ENCODE data around the gene LGALS9. TPM values are rescaled to one million over a fixed set of nuclear protein-coding genes. Genes with fewer than 3 reads are reported as not detected.
"Not testable (repeated sequence)": the region's sequence is repeated elsewhere in the genome, so short reads cannot be mapped to it uniquely, and the experiment has no call there.

Gene LGALS9
- total RNA-seq, 5 donors from 2014 or later (not counting 1 experiment from before 2014, with no cell fraction given) = 17.8 to 53.3 (median 33.1) TPM

GRCh38 chr17:27668488-27668823 lies 37.5 kb downstream of the LGALS9 start:
- H3K4me3 ChIP-seq (ENCODE audit: control insufficient read depth in 1 of 2, extremely low read depth in 1 of 2, low read length in 1 of 2) = no peak overlapping the region
- DNase-seq (peak in 2 of 35 experiments; percentile 10 to 19), ATAC-seq (replicated peaks in 1 of 4) (no peak)
- no peak overlapping the region for H3K27ac ChIP-seq (ENCODE audit: low read length)
- peaks cover 0 to 2% of the 10 kb centered on the region in 2 experiments for H3K27me3 ChIP-seq (replicated peaks in 1 of 2; ENCODE audit: control insufficient read depth in 2 of 2, extremely low read depth in 1 of 2, insufficient read depth in 2 of 2, low read length in 1 of 2)
- WGBS (ENCODE audit: insufficient coverage) = 50% methylated on average over 2 of the region's 2 CpGs
- H3K27me3 Mint-ChIP-seq = peaks cover 0 to 4% of the 10 kb centered on the region in 2 donors
- CTCF ChIA-PET = no interaction called here
- H3K9me3 Mint-ChIP-seq = no peaks in the 10 kb centered on the region
- H3K4me3 Mint-ChIP-seq = no peak overlapping the region
- H3K9me3 ChIP-seq = no peaks in the 10 kb centered on the region
- H3K27ac Mint-ChIP-seq = no peak overlapping the region
- H3K36me3 ChIP-seq (ENCODE audit: control insufficient read depth in 2 of 2, extremely low read depth in 1 of 2, insufficient read depth in 1 of 2, low read length in 1 of 2) = no peaks in the 10 kb centered on the region
- no peaks in the 10 kb centered on the region for H3K36me3 Mint-ChIP-seq
- H3K4me1 ChIP-seq (ENCODE audit: control insufficient read depth in 1 of 2, extremely low read depth in 1 of 2, insufficient read depth in 2 of 2, low read length in 2 of 2) = no peaks in the 10 kb centered on the region
- POLR2A ChIA-PET = no interaction called here
- H3K4me1 Mint-ChIP-seq = no peaks in the 10 kb centered on the region

- Histone ChIP-seq H3K27ac (ENCODE audit: low read length) (no peak overlapping the region), H3K27me3 (replicated peaks in 1 of 2; ENCODE audit: control insufficient read depth in 2 of 2, extremely low read depth in 1 of 2, insufficient read depth in 2 of 2, low read length in 1 of 2) (peaks cover 0 to 2% of the 10 kb centered on the region in 2 experiments), H3K9me3 (no peaks in the 10 kb centered on the region), H3K36me3 (ENCODE audit: control insufficient read depth in 2 of 2, extremely low read depth in 1 of 2, insufficient read depth in 1 of 2, low read length in 1 of 2) (no peaks in the 10 kb centered on the region), H3K4me3 (ENCODE audit: control insufficient read depth in 1 of 2, extremely low read depth in 1 of 2, low read length in 1 of 2) (no peak overlapping the region), H3K4me1 (ENCODE audit: control insufficient read depth in 1 of 2, extremely low read depth in 1 of 2, insufficient read depth in 2 of 2, low read length in 2 of 2) (no peaks in the 10 kb centered on the region)
- ChIA-PET CTCF (no interaction called here), POLR2A (no interaction called here)
- peaks cover 0 to 4% of the 10 kb centered on the region in 2 donors for H3K27me3 Mint-ChIP-seq
- DNase-seq (peak in 1 of 35 experiments; percentile 13), ATAC-seq (replicated peaks in 1 of 4) (no peak)
- H3K27ac Mint-ChIP-seq = no peak overlapping the region
- no peaks in the 10 kb centered on the region for H3K36me3 Mint-ChIP-seq
- 82% methylated on average over 7 of the region's 7 CpGs for WGBS (ENCODE audit: insufficient coverage)
- no peak overlapping the region for H3K4me3 Mint-ChIP-seq
- no peaks in the 10 kb centered on the region for H3K9me3 Mint-ChIP-seq
- H3K4me1 Mint-ChIP-seq = no peaks in the 10 kb centered on the region
Observed at GRCh38 chr17:27669136-27669535, 38.1 kb downstream of the LGALS9 start.

GRCh38 chr17:27669850-27670249 lies 38.9 kb downstream of the LGALS9 start:
- DNase-seq (peak in 1 of 35 experiments; percentile 14), ATAC-seq (replicated peaks in 1 of 4) (no peak)
- ChIA-PET CTCF (no interaction called here), POLR2A (no interaction called here)
- Mint-ChIP-seq H3K27ac (no peak overlapping the region), H3K36me3 (no peaks in the 10 kb centered on the region), H3K4me3 (no peak overlapping the region), H3K4me1 (no peaks in the 10 kb centered on the region), H3K9me3 (no peaks in the 10 kb centered on the region), H3K27me3 (peaks cover 0 to 4% of the 10 kb centered on the region in 2 donors)
- no peaks in the 10 kb centered on the region for H3K36me3 ChIP-seq (ENCODE audit: control insufficient read depth in 2 of 2, extremely low read depth in 1 of 2, insufficient read depth in 1 of 2, low read length in 1 of 2)
- 83% methylated on average over 1 of the region's 5 CpGs for WGBS (ENCODE audit: insufficient coverage)
- H3K9me3 ChIP-seq = no peaks in the 10 kb centered on the region
- no peak overlapping the region for H3K4me3 ChIP-seq (ENCODE audit: control insufficient read depth in 1 of 2, extremely low read depth in 1 of 2, low read length in 1 of 2)
- H3K4me1 ChIP-seq (ENCODE audit: control insufficient read depth in 1 of 2, extremely low read depth in 1 of 2, insufficient read depth in 2 of 2, low read length in 2 of 2) = no peaks in the 10 kb centered on the region
- peaks cover 0 to 2% of the 10 kb centered on the region in 2 experiments for H3K27me3 ChIP-seq (replicated peaks in 1 of 2; ENCODE audit: control insufficient read depth in 2 of 2, extremely low read depth in 1 of 2, insufficient read depth in 2 of 2, low read length in 1 of 2)
- H3K27ac ChIP-seq (ENCODE audit: low read length) = no peak overlapping the region

- ChIA-PET POLR2A (no interaction called here), CTCF (no interaction called here)
- WGBS (ENCODE audit: insufficient coverage) = 70% methylated on average over 5 of the region's 12 CpGs
Observed at GRCh38 chr17:27670791-27671590, 40.0 kb downstream of the LGALS9 start.

GRCh38 chr17:27671591-27671910 lies 40.6 kb downstream of the LGALS9 start:
- no peak for ATAC-seq (replicated peaks in 1 of 4)
- Histone ChIP-seq H3K9me3 (no peaks in the 10 kb centered on the region), H3K27ac (ENCODE audit: low read length) (no peak overlapping the region), H3K36me3 (ENCODE audit: control insufficient read depth in 2 of 2, extremely low read depth in 1 of 2, insufficient read depth in 1 of 2, low read length in 1 of 2) (no peaks in the 10 kb centered on the region), H3K4me3 (ENCODE audit: control insufficient read depth in 1 of 2, extremely low read depth in 1 of 2, low read length in 1 of 2) (no peak overlapping the region), H3K4me1 (ENCODE audit: control insufficient read depth in 1 of 2, extremely low read depth in 1 of 2, insufficient read depth in 2 of 2, low read length in 2 of 2) (no peaks in the 10 kb centered on the region), H3K27me3 (replicated peaks in 1 of 2; ENCODE audit: control insufficient read depth in 2 of 2, extremely low read depth in 1 of 2, insufficient read depth in 2 of 2, low read length in 1 of 2) (peaks cover 0 to 2% of the 10 kb centered on the region in 2 experiments)
- Mint-ChIP-seq H3K4me1 (no peaks in the 10 kb centered on the region), H3K27me3 (peaks cover 4 to 6% of the 10 kb centered on the region in 2 donors), H3K36me3 (no peaks in the 10 kb centered on the region), H3K9me3 (no peaks in the 10 kb centered on the region), H3K27ac (no peak overlapping the region), H3K4me3 (no peak overlapping the region)
- ChIA-PET POLR2A (no interaction called here), CTCF (no interaction called here)
- no peak for DNase-seq
- 68% methylated on average over 2 of the region's 2 CpGs for WGBS (ENCODE audit: insufficient coverage)

More at GRCh38 chr17:27670791-27671590, 40.0 kb downstream of the LGALS9 start:
- H3K36me3 ChIP-seq (ENCODE audit: control insufficient read depth in 2 of 2, extremely low read depth in 1 of 2, insufficient read depth in 1 of 2, low read length in 1 of 2) = no peaks in the 10 kb centered on the region
- H3K27me3 ChIP-seq (replicated peaks in 1 of 2; ENCODE audit: control insufficient read depth in 2 of 2, extremely low read depth in 1 of 2, insufficient read depth in 2 of 2, low read length in 1 of 2) = peaks cover 0 to 2% of the 10 kb centered on the region in 2 experiments
- H3K9me3 Mint-ChIP-seq = no peaks in the 10 kb centered on the region
- no peaks in the 10 kb centered on the region for H3K36me3 Mint-ChIP-seq
- H3K4me1 ChIP-seq (ENCODE audit: control insufficient read depth in 1 of 2, extremely low read depth in 1 of 2, insufficient read depth in 2 of 2, low read length in 2 of 2) = no peaks in the 10 kb centered on the region
- H3K9me3 ChIP-seq = no peaks in the 10 kb centered on the region
- DNase-seq (peak in 1 of 35 experiments; percentile 15), ATAC-seq (replicated peaks in 1 of 4) (no peak)
- no peak overlapping the region for H3K27ac Mint-ChIP-seq
- H3K4me1 Mint-ChIP-seq = no peaks in the 10 kb centered on the region
- H3K4me3 ChIP-seq (ENCODE audit: control insufficient read depth in 1 of 2, extremely low read depth in 1 of 2, low read length in 1 of 2) = no peak overlapping the region
- H3K4me3 Mint-ChIP-seq = no peak overlapping the region
- peaks cover 4 to 5% of the 10 kb centered on the region in 2 donors for H3K27me3 Mint-ChIP-seq
- no peak overlapping the region for H3K27ac ChIP-seq (ENCODE audit: low read length)

GRCh38 chr17:27671977-27672480 lies 41.0 kb downstream of the LGALS9 start:
- H3K9me3 ChIP-seq; H3K36me3 ChIP-seq (ENCODE audit: control insufficient read depth in 2 of 2, extremely low read depth in 1 of 2, insufficient read depth in 1 of 2, low read length in 1 of 2); ATAC-seq (replicated peaks in 1 of 4); DNase-seq; H3K27me3 ChIP-seq (replicated peaks in 1 of 2; ENCODE audit: control insufficient read depth in 2 of 2, extremely low read depth in 1 of 2, insufficient read depth in 2 of 2, low read length in 1 of 2); H3K9me3 Mint-ChIP-seq; H3K4me1 ChIP-seq (ENCODE audit: control insufficient read depth in 1 of 2, extremely low read depth in 1 of 2, insufficient read depth in 2 of 2, low read length in 2 of 2); H3K27me3 Mint-ChIP-seq; H3K36me3 Mint-ChIP-seq; CTCF ChIA-PET; POLR2A ChIA-PET; H3K4me1 Mint-ChIP-seq; H3K27ac Mint-ChIP-seq; H3K27ac ChIP-seq (ENCODE audit: low read length); H3K4me3 ChIP-seq (ENCODE audit: control insufficient read depth in 1 of 2, extremely low read depth in 1 of 2, low read length in 1 of 2); H3K4me3 Mint-ChIP-seq: not testable (repeated sequence)
- WGBS (ENCODE audit: insufficient coverage) = 39% methylated on average over 3 of the region's 6 CpGs
